Measurements from ENCODE around the gene TMEM89. TPM values are rescaled to one million over a fixed set of nuclear protein-coding genes. Genes with fewer than 3 reads are reported as not detected.

Gene TMEM89
- total RNA-seq, 2 donors from 2014 or later: not detected

GRCh38 chr3:48629894-48630293 is 8.3 kb upstream of the TMEM89 start:
- TF ChIP-seq, protein P1, sequence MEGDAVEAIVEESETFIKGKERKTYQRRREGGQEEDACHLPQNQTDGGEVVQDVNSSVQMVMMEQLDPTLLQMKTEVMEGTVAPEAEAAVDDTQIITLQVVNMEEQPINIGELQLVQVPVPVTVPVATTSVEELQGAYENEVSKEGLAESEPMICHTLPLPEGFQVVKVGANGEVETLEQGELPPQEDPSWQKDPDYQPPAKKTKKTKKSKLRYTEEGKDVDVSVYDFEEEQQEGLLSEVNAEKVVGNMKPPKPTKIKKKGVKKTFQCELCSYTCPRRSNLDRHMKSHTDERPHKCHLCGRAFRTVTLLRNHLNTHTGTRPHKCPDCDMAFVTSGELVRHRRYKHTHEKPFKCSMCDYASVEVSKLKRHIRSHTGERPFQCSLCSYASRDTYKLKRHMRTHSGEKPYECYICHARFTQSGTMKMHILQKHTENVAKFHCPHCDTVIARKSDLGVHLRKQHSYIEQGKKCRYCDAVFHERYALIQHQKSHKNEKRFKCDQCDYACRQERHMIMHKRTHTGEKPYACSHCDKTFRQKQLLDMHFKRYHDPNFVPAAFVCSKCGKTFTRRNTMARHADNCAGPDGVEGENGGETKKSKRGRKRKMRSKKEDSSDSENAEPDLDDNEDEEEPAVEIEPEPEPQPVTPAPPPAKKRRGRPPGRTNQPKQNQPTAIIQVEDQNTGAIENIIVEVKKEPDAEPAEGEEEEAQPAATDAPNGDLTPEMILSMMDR (IDR thresholded peaks at IDR 0.05): no peak
- peaks cover 13% of the 10 kb centered on the region for H3K36me3 ChIP-seq
- DNase-seq (ENCODE audit: low spot score): no peak

DNA sequence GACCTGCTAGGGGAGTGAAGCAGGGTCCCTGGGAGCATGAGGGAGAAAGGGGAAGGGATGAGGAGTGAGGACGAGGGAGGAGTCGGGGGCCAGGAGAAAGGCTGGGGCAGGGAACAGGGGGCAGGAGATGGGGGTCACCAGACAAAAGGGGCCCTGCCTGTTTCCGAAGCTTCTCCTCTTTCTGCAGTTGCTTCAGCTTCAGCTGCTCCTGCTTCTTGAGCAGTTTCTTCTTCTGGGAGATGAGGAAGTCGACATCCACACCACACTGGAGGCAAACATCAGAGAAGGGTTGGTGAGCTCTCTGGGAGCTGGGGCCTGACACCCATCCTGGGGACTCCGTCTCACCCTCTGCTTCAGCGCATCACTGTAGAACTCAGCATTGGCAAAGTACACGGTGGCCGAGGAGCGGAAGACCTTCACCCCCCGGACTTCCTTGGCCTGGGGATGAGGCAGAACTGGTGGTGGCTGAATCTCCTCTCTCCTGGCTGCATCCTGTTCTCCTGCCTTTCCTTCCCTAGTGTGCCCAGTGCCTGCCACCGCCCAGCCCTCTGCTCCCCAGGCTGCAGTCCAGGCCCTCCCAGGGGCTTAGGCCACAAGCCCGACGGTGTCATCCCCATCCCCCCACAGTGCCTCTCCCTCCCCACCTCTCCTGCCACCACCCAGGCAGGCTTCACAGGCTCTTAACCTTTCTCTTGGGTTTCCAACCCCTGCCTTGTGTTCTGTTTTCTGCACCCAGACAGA is 6.9 kb upstream of the TMEM89 start:
- Histone ChIP-seq H3K4me3 (no peak overlapping the region), H3K4me1 (no peaks in the 10 kb centered on the region), H3K27me3 (no peaks in the 10 kb centered on the region), H3K9me3 (no peaks in the 10 kb centered on the region), H3K36me3 (peaks cover 13% of the 10 kb centered on the region), H3K27ac (no peak overlapping the region)
- DNase-seq (ENCODE audit: low spot score): no peak
- TF ChIP-seq, protein P1 (IDR thresholded peaks at IDR 0.05): no peak

More at GRCh38 chr3:48629894-48630293, 8.3 kb upstream of the TMEM89 start:
- H3K27ac ChIP-seq: no peak overlapping the region
- H3K4me1 ChIP-seq: peaks cover 0 to 14% of the 10 kb centered on the region in 2 donors
- no peak overlapping the region for H3K4me3 ChIP-seq
- no peaks in the 10 kb centered on the region for H3K9me3 ChIP-seq
- H3K27me3 ChIP-seq: no peaks in the 10 kb centered on the region

DNA sequence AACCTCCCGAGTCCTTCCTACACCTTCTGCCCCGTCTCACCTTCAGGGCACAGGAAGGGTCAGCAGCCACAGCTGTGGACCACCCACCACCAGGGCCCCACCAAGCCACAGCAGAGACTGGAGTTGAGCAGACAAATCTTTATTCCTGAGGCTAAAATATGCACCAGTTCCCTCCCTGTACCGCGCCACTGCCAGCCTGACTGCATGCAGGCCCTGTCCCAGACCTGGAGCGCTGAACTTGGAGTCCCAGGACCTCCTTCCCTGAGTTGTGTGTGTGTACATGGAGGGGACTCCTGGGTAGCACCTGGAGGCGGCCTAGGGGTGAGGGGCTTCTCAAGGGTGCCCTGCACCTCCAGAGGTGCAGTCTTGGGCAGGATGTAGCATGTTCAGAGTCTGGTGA is 4.0 kb upstream of the TMEM89 start:
- TF ChIP-seq, protein P1 (IDR thresholded peaks at IDR 0.05): no peak
- no peak for DNase-seq (ENCODE audit: low spot score)
- no peaks in the 10 kb centered on the region for H3K9me3 ChIP-seq
- no peaks in the 10 kb centered on the region for H3K27me3 ChIP-seq
- no peak overlapping the region for H3K4me3 ChIP-seq
- peaks cover 13% of the 10 kb centered on the region for H3K36me3 ChIP-seq
- H3K27ac ChIP-seq: no peak overlapping the region
- no peaks in the 10 kb centered on the region for H3K4me1 ChIP-seq

DNA sequence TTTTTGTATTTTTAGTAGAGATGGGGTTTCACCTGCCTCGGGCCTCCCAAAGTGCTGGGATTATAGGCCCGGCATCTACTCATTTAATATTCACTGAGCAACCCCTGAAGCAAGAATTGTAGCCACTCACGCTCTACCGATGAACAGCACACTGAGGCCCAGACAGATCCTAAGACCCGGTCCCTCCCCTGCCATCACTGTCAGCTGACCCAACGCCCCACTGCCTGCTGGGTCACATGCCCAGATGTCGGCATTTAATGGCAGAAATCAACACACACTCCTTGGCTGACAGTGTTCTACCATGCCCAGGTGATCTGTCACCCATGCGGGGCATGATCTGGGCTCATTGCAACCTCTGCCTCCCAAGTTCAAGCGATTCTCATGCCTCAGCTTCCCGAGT is 3.2 kb upstream of the TMEM89 start:
- Histone ChIP-seq H3K36me3 (peaks cover 13% of the 10 kb centered on the region), H3K27ac (no peak overlapping the region), H3K9me3 (no peaks in the 10 kb centered on the region), H3K4me1 (no peaks in the 10 kb centered on the region), H3K4me3 (no peak overlapping the region), H3K27me3 (no peaks in the 10 kb centered on the region)
- DNase-seq (ENCODE audit: low spot score): no peak
- TF ChIP-seq, protein P1 (IDR thresholded peaks at IDR 0.05): no peak

DNA sequence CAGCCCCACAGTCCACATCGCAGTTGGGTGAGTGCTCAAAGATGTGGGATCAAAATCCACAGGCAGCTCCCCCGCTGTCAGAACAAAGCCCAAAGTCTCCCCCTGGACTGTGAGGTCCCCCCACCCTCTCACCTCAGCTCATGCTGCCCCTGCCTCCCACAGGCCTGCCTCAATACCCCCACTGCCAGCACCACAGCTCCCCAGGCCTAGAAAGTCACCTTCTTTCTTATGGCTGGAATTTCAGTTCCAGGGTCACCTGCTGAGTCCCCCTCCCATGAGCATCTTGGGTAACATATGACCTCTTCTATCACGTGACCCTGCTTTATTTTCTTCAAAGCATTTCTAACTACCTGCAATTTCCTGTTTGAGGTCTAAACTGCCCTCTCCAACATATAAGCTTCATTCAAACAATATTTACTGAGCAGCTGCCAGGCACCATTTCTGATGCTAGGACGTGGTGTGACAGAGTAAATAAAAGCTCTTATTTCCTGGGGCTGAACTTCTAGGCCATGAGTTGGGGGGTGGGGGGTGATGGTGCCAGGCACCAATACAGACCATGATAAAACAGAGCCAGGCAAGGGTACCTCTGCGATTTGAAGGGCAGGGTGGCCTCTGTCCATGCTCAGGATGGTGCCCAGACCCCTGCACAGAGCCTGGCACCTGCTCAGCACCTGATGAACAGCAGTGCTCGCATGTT is 2.4 kb upstream of the TMEM89 start:
- H3K4me1 ChIP-seq: no peaks in the 10 kb centered on the region
- no peaks in the 10 kb centered on the region for H3K27me3 ChIP-seq
- H3K27ac ChIP-seq: no peak overlapping the region
- no peak for DNase-seq (ENCODE audit: low spot score)
- H3K9me3 ChIP-seq: no peaks in the 10 kb centered on the region
- TF ChIP-seq, protein P1 (IDR thresholded peaks at IDR 0.05): no peak
- H3K36me3 ChIP-seq: peaks cover 13% of the 10 kb centered on the region
- no peak overlapping the region for H3K4me3 ChIP-seq

All from right atrium auricular region (tissue), 2 donors.